GM21529 (cell line): ENCODE data around the gene UGGT2.

ENCODE experiments used
- ATAC-seq: cut with Tn5 transposase; IDR thresholded peaks from one replicate; pipeline ENCODE4 v1.9.1; 2021; ENCODE audit not compliant: unreplicated experiment

UGGT2 gene, protein sequence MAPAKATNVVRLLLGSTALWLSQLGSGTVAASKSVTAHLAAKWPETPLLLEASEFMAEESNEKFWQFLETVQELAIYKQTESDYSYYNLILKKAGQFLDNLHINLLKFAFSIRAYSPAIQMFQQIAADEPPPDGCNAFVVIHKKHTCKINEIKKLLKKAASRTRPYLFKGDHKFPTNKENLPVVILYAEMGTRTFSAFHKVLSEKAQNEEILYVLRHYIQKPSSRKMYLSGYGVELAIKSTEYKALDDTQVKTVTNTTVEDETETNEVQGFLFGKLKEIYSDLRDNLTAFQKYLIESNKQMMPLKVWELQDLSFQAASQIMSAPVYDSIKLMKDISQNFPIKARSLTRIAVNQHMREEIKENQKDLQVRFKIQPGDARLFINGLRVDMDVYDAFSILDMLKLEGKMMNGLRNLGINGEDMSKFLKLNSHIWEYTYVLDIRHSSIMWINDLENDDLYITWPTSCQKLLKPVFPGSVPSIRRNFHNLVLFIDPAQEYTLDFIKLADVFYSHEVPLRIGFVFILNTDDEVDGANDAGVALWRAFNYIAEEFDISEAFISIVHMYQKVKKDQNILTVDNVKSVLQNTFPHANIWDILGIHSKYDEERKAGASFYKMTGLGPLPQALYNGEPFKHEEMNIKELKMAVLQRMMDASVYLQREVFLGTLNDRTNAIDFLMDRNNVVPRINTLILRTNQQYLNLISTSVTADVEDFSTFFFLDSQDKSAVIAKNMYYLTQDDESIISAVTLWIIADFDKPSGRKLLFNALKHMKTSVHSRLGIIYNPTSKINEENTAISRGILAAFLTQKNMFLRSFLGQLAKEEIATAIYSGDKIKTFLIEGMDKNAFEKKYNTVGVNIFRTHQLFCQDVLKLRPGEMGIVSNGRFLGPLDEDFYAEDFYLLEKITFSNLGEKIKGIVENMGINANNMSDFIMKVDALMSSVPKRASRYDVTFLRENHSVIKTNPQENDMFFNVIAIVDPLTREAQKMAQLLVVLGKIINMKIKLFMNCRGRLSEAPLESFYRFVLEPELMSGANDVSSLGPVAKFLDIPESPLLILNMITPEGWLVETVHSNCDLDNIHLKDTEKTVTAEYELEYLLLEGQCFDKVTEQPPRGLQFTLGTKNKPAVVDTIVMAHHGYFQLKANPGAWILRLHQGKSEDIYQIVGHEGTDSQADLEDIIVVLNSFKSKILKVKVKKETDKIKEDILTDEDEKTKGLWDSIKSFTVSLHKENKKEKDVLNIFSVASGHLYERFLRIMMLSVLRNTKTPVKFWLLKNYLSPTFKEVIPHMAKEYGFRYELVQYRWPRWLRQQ (N-terminal part only)

GRCh38 chr13:96053003-96053703 is at the start of gene UGGT2:
UGGT2 (minus strand) TSS chr13:96053401; CDS start chr13:96053312, 89 bp downstream.
- peak; percentile 97 for ATAC-seq

DNA sequence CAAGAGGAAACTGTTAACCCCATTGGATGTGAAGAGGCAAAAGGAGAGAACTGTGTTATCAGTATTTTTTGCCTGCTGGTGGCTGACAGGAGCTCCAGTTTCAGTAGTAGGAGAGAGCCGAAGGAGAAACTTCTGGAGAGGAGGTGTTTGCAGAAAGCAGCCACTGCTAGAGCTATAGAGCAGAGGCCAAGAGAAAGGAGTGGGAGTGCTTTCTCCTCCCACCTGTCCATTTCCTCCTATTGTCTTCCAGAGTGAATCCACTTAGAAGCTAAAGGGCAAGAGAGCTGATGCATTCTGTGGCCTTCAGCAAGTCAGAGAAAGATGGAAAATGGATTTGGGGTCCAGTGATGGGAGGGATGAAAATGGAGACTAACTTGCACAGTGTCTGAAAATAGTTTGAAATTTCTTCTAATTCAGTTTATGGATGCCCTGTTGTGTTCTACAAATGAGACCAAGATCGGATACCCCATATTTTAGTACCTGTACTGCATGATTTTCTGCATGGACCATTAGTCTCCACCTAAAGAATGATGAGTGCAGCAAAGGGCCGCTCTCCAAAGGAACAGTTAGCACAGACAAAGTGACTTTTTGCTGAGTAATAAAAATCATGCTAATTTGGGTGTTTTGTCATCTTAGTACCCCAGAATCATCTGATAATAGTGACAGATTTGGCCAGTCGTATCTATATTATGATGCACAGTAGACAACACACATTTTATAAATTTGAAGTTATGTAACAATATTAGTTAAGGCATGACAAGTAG is 47.4 kb upstream of the UGGT2 start:
- ATAC-seq = no peak

DNA sequence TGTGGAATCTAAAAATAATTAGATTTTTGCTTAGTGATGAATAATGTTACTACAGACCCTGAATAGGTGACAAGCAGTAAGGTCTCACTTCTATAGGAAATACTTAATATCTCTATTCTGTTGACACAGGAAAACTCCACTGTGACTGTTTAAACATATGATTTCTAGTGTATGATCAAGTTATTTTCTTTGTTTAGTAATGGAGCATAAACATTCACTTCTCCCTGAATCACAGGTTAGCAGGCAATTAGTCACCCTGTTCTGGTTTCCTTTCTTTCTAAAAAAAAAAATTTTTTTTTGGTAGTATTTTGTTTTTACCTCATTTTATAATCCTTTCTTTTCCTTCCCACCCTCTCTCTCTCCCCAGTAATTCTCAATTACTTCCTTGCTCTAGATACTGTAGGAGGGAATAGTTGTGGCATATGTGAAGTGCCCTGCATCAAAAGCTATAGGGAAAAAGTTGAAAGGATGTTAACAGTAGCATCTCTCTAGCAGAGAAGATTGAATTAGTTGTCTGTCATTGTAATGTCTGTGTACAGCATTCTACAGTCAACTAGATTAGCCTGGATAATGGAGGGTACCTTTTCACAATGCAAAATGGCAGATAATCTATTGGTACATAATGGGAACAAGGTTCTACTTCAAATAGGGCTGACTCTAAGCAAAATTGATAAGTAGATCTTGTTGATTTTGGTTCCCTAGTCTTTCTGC is 40.2 kb upstream of the UGGT2 start:
- ATAC-seq = no peak

DNA sequence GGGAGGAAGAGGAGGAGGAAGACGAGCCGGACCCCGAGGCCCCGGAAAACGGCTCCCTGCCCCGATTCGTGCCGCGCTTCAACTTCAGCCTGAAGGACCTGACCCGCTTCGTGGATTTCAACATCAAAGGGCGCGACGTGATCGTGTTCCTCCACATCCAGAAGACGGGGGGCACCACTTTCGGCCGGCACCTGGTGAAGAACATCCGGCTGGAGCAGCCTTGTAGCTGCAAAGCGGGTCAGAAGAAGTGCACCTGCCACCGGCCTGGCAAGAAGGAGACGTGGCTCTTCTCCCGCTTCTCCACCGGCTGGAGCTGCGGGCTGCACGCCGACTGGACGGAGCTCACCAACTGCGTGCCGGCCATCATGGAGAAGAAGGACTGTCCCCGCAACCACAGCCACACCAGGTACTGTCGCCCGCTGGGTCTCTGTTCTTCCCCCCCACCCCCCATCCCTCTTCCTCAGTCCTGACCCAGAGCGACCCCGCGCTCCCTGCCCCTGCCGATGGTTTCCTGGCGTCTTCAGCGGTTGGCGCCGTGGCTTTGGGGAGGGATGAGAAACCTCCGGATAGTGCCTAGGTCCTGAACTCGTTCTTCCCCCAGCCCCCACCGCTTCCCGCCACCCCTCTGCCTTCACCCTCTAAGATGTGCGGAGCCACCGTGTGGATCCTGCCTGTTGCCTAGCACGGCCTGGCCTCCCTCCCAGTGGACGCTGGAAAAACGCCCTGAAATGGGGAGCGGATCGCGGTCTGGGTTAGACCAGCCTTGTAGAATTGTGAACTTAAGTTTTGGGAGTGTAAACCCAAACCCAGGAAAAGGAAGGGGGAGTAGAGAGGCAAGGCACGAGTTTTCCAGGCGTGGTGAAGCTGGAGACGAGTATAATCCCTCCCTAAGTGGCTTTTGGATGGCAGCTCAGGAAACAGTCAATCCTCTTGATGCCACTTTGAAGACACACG is 38.2 kb upstream of the UGGT2 start:
- no peak for ATAC-seq

DNA sequence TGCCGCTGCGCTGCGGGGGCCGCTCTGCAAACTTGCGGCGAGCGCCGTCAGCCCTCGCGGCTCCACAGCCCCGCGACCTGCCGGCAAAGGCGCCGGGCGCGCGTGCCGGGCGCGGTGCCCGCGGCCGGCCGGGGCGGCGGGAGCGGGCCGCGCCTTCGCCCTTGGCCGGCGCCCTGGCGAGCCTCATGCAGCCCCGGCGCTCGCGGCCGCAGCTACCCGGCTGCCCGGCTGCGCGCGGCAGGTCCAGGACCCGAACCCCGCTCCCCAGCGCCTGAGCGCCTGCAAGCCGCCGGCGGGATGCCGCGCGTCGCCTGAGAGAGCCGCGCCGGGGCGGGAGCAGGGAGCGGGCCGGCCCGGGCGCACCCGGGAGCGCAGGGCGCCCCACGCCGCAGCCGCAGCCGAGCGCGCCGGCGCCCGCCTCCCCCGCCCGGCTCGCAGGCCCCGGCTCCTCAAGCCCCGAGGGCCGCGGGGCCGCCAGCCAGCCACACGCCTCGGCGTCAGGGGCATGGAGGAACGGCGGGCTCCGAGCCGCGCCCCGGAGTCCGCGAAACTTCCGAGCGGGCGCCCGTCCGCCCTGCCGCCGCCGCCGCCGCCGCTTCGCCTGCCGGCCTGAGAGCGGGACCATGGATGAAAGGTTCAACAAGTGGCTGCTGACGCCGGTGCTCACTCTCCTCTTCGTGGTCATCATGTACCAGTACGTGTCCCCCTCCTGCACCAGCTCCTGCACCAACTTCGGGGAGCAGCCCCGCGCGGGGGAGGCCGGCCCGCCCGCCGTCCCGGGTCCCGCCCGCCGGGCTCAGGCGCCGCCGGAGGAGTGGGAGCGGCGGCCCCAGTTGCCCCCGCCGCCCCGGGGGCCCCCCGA is 37.3 kb upstream of the UGGT2 start:
- peak; percentile 41 for ATAC-seq

GRCh38 chr13:96089749-96090239 is 36.6 kb upstream of the UGGT2 start, which contains the start of gene HS6ST3:
HS6ST3 (plus strand) TSS chr13:96090107.
- peak; percentile 39 for ATAC-seq

DNA sequence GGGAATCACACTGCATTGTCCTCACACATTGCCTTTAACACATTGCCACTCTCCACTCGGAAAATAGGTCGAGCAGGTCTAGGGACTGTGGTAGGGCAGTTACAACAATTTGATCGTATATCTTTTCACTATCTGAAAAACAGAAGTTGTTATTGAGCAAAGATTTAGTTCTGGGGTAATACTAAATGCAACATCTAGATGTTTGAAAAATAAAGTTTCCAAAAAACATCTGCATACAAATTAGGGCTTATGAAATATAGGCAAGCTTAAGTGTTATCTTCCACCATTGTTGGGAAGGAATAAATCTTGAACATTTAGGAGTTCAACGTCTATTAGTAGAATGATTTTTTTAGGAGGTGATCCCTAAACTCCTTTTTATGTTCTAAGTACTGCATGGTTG is 35.9 kb upstream of the UGGT2 start:
- no peak for ATAC-seq

DNA sequence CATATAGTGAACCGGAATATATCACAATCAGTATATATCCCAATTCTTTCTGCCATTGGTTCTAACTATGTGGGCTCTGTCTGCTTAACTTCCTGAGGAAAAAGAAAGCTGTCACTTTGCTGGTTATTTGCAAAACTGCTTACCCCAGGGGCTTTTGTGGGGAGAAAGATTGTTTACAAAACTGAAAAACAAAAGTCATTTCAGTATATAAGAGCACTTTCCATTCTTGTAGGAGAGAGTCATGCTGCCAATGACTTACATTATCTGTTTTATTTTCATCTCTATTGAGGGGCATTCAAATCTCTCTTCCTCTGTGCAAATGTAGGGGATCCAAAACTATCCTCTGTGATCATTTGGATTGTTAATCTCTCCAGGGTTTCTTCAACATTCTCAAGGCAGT is 33.5 kb upstream of the UGGT2 start:
- ATAC-seq = no peak

DNA sequence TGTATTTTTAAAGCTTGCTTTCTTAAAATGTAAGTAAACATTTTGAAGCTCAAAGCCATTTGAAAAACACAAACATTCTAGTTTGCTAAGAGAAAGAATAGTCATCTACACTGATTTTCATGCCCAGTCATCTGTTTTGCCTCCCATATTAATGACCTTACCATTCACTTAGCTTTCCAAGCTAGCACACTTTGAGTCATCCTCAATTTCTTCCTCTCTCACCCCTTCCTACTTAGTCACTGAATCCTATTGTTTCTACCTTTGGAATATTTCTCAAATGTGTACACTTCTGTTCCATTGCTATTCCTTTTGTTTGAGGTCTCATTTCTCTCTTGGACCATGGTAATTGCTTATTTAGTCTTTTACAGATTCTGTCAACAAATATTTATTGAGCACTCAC is 29.4 kb upstream of the UGGT2 start:
- ATAC-seq = no peak

- no peak for ATAC-seq
Measured at GRCh38 chr13:96081888-96082287, 28.7 kb upstream of the UGGT2 start.

DNA sequence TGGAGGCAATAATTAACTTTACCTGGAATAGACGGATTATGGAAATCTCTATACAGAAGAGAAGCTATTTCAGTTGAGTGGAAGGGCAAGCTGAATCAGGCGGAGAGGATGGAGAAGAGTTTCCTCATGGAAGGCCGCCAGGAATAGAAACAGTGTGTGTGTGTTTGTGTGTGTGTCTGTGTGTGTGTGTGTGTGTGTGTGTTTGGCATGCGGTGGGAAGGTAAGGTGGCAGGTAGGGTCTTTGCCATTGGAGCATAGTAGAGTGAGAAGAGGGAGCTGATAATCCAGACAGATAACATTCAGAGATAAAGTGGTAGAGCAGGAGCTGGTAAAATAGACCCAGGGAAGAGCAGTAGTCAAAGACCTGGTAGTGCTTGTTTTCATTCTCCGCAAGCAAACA is 27.5 kb upstream of the UGGT2 start:
- no peak for ATAC-seq

GRCh38 chr13:96075953-96076543 is 22.8 kb upstream of the UGGT2 start:
- no peak for ATAC-seq

GRCh38 chr13:96072392-96072791 is 19.2 kb upstream of the UGGT2 start:
- ATAC-seq = no peak

- ATAC-seq = no peak
Measured at GRCh38 chr13:96071504-96071903, 18.3 kb upstream of the UGGT2 start.

DNA sequence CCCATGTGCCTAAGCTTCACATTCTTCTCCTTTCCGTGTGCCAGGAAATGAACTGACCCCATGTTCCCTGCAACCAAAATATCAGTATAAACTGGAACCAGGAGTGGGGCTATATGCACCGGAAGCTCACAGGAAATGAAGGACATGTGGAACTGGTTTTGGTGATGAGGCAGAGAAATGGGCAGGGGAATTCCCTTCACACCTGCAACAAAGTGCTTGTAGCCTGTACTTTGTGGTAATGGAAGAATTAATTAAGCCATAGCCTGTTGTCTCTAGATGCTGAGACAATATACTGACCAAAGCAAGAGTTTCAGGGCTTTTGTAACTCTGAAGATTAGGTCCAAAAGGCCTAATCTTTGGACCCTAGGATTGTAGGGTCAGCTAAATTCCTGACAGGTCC is 15.5 kb upstream of the UGGT2 start:
- ATAC-seq = no peak

DNA sequence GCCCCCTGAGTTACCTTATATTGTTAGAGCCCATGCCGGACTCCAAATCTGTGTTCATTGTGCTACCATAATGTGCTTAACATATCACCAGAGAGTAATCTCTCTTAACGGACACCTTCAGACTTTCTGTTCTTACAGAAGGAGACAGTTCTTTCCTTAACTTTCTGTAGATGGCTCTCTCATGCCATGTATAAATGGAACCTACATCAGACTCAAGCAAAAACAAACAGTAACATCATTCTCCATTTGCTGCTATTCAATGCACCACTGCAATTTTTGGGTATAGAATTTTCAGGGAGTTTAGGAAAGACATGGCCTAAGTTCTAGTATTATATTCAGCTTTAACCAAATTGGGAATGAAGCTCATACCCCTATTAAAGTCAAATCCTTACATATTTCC is 12.6 kb upstream of the UGGT2 start:
- no peak for ATAC-seq

DNA sequence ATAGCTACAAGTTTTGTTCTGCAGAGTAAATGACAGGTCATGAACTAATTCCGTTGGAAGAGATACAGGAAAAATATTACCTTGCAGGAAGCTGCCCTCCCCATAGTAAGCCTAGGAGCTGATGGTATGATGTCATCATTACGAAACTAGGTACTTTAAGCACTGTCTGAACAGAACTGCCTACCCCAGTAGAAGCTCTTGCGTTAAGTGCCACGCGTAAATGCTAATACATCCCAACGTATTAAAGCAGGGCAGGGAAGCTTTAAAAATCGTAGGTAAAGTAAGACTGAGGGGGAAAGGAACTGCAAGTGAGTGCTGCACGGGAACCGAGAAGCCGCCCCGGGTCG is 572 bp downstream of the UGGT2 start:
- peak; percentile 50 for ATAC-seq
